Fibroblast of the aortic adventitia (primary cell): ENCODE results near the gene RAX2. TPM values are rescaled to one million over a fixed set of nuclear protein-coding genes. Genes with fewer than 3 reads are reported as not detected.
"Not testable (repeated sequence)": the region's sequence is repeated elsewhere in the genome, so short reads cannot be mapped to it uniquely, and the experiment has no call there.

ENCODE experiments used
- DNase-seq: peaks from one replicate; pipeline ENCODE4 v3.0.0-alpha.2; 2010; ENCODE audit warnings: low read depth
- H3K4me3 ChIP-seq: 2 replicates; pipeline ENCODE4 v1.5.1; 2011; ENCODE audit warnings: low read depth, mild to moderate bottlenecking, control low read depth, low read length, moderate library complexity
- CTCF ChIP-seq: IDR thresholded peaks from 2 replicates; pipeline ENCODE4 v1.5.1; 2011; ENCODE audit warnings: mild to moderate bottlenecking, low read length, control low read depth, inconsistent platforms; ENCODE audit not compliant: insufficient read depth
- total RNA-seq: library from RNA; depleted of rRNA; stranded (reverse); fragments of >200 nt; gene quantifications from 2 replicates; pipeline ENCODE4 v1.2.3, GENCODE V29; 2012; ENCODE audit warnings: low replicate concordance

The RAX2 gene
- total RNA-seq, 1 donor, result not detected

DNA sequence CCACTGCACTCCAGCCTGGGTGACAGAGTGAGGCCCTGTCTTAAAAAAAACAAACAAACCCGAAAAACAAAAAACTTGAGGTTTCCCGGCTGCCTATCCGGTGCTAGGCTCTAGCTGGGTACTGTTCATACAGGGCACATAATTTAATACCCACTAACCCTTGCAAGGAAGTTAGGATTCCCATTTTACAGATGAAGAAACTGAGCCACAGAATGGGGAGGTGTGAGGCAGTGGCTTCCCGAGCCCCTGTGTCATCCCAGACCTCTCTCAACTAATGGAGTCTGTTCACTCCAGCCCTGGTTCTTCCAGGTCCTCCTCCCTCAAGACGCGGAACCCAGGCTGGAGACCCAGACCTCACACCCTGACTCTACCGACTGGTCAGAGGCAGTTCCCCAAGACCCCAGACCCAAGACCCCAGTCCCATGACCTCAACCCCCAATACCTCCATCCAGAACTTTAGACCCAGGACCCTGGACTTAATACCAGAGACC lies 11.1 kb downstream of the RAX2 start:
- peak; percentile 19 for DNase-seq
- peak overlapping the region; percentile 96 for H3K4me3 ChIP-seq
- TF ChIP-seq CTCF, result no peak

- H3K4me3 ChIP-seq, result no peak overlapping the region
- TF ChIP-seq CTCF, result no peak
- DNase-seq, result no peak
These were observed 12.4 kb downstream of the RAX2 start for GRCh38 chr19:3759482-3760254.

DNA sequence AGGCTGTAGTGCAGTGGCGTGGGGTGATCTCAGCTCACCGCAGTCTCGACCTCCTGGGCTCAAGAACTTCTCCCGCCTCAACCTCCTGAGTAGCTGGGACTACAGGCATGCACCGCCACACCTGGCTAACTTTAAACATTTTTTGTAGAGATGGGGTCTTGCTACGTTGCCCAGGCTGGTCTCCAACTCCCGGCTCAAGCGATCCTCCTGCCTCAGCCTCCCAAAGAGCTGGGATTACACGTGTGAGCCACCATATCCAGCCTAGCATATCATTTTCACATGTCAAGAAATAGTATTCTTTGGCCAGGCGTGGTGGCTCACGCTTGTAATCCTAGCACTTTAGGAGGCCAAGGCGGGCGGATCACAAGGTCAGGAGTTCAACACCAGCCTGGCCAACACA lies 13.7 kb downstream of the RAX2 start:
- H3K4me3 ChIP-seq, DNase-seq: not testable (repeated sequence)

GRCh38 chr19:3757705-3758104 lies 14.3 kb downstream of the RAX2 start:
- DNase-seq, H3K4me3 ChIP-seq: not testable (repeated sequence)

GRCh38 chr19:3753631-3754410 lies 18.2 kb downstream of the RAX2 start:
- no peak for DNase-seq
- no peak for TF ChIP-seq CTCF
- no peak overlapping the region for H3K4me3 ChIP-seq

- no peak for TF ChIP-seq CTCF
- no peak for DNase-seq
- no peak overlapping the region for H3K4me3 ChIP-seq
These were observed 19.5 kb downstream of the RAX2 start for GRCh38 chr19:3752492-3752891.

DNA sequence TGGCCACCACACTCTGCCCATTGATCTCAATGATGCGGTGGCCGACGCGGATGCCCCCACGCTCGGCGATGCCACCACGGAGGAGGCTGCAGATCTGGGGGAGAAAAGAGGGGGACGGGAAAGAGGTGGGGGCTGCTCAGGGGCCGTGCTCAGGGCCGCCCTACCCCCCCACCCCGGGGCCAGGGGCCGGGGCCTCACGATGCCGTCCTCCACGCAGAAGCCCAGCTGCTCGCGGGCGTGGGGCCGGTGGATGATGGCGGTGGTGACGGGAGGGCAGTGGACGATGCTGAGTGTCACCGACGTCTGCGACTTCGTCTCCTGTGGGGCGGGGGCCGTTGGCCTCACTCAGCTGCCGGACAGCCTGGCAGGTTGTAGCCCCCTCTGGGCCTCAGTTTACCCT lies 20.8 kb downstream of the RAX2 start:
- TF ChIP-seq CTCF, result no peak
- no peak overlapping the region for H3K4me3 ChIP-seq
- DNase-seq, result no peak
